ENCODE results near the gene PRRG3.

DNA sequence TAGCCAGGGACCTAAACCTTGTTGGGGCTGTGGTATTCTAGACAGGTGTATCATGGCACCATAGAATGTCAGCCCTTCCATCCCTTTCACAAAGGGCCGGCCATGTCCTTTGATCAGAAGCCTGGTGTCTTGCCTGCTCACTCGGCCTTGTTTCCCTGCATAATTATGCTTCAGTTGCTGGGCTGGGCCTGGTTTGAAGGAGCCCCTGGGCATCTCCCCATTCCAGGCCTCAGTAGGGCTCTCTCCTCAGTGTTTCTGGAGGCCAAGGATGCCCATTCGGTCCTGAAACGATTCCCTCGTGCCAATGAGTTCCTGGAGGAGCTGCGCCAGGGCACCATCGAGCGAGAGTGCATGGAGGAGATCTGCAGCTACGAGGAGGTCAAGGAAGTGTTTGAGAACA lies 4.5 kb downstream of the PRRG3 start:
- TF ChIP-seq FUS (optimal IDR thresholded peaks at IDR 0.05; ENCODE audit: low read depth, low read length): no peak
- TF ChIP-seq, protein P1, sequence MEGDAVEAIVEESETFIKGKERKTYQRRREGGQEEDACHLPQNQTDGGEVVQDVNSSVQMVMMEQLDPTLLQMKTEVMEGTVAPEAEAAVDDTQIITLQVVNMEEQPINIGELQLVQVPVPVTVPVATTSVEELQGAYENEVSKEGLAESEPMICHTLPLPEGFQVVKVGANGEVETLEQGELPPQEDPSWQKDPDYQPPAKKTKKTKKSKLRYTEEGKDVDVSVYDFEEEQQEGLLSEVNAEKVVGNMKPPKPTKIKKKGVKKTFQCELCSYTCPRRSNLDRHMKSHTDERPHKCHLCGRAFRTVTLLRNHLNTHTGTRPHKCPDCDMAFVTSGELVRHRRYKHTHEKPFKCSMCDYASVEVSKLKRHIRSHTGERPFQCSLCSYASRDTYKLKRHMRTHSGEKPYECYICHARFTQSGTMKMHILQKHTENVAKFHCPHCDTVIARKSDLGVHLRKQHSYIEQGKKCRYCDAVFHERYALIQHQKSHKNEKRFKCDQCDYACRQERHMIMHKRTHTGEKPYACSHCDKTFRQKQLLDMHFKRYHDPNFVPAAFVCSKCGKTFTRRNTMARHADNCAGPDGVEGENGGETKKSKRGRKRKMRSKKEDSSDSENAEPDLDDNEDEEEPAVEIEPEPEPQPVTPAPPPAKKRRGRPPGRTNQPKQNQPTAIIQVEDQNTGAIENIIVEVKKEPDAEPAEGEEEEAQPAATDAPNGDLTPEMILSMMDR (IDR thresholded peaks at IDR 0.05 in 2 of 3, conservative IDR thresholded peaks at IDR 0.05 in 1 of 3; ENCODE audit: insufficient read depth in 2 of 3, low read depth in 1 of 3, low read length in 3 of 3): no peak
- no peak for TF ChIP-seq TAF1 (IDR thresholded peaks at IDR 0.05; ENCODE audit: control insufficient read depth, extremely low read depth, insufficient read depth, low read length, severe bottlenecking)
- TF ChIP-seq POLR2AphosphoS2 (IDR thresholded peaks at IDR 0.05; ENCODE audit: low read length): no peak
- TF ChIP-seq SMC3 (conservative IDR thresholded peaks at IDR 0.05; ENCODE audit: insufficient read depth, low read depth, low read length): no peak
- TF ChIP-seq RHOXF2B (CRISPR knock-in tag; conservative IDR thresholded peaks at IDR 0.05): no peak

Measured in K562 (cell line).